Right lobe of liver (tissue), 6 donors: Measurements from ENCODE around the gene YPEL5. TPM values are rescaled to one million over a fixed set of nuclear protein-coding genes. Genes with fewer than 3 reads are reported as not detected.

Source experiments
- ATAC-seq, 4 donors: fragments of 200-7000 bp; cut with Tn5 transposase; one replicate each; pipeline ENCODE4 v1.9.1; 2020; ENCODE audit warnings: mild to moderate bottlenecking in 4 of 4, moderate library complexity in 4 of 4
- DNase-seq, 3 donors: peaks; one replicate each; pipeline ENCODE4 v3.0.0-alpha.2; 2020
- H3K27ac ChIP-seq, 3 donors: fragments of 200-600 bp; one replicate each; pipeline ENCODE4 v1.8.0; 2022
- H3K27me3 ChIP-seq, 2 donors: fragments of 200-600 bp; one replicate each; pipeline ENCODE4 v1.8.0; 2022
- H3K36me3 ChIP-seq, 4 donors: fragments of 200-600 bp; sonication (generic) in 1 of 4; one replicate each; pipeline versions ENCODE4 v1.5.1 to v1.8.0; 2017 to 2022; ENCODE audit warnings: control low read depth in 1 of 4
- H3K4me1 ChIP-seq, 4 donors: fragments of 200-600 bp; sonication (generic) in 1 of 4; one replicate each; pipeline versions ENCODE4 v1.5.1 to v1.8.0; 2017 to 2022; ENCODE audit warnings: control low read depth in 1 of 4
- H3K4me3 ChIP-seq, 3 donors: fragments of 200-600 bp; one replicate each; pipeline ENCODE4 v1.8.0; 2022
- H3K9me3 ChIP-seq, 4 donors: fragments of 200-600 bp; sonication (generic) in 1 of 4; one replicate each; pipeline versions ENCODE4 v1.5.1 to v1.8.0; 2017 to 2022; ENCODE audit warnings: control low read depth in 1 of 4
- CTCF ChIP-seq, 4 donors: fragments of 200-600 bp in 3 of 4; fragments of 450-650 bp in 1 of 4; IDR thresholded peaks; one replicate each; pipeline versions ENCODE4 v1.5.1 to v1.8.0; 2016 to 2022; ENCODE audit warnings: antibody characterized with exemption in 4 of 4, mild to moderate bottlenecking in 2 of 4
- POLR2A ChIP-seq: fragments of 450-650 bp; IDR thresholded peaks from one replicate; pipeline ENCODE4 v1.6.1; 2017; ENCODE audit warnings: antibody characterized with exemption, mild to moderate bottlenecking
- WGBS: methylation state at CpG from one replicate; pipeline ENCODE4 v1.1.6; 2018; ENCODE audit warnings: low coverage, low lambda C conversion rate; ENCODE audit not compliant: insufficient coverage; ENCODE audit errors: missing lambda C conversion rate; 5-methylcytosine and 5-hydroxymethylcytosine counted together
- intact Hi-C, 2 donors: fragments of 100-400 bp; cut with DNase I; formaldehyde crosslinking; loops; one replicate each; pipeline versions ENCODE4 v1.11.2 to v1.14.1; 2022
- total RNA-seq, 6 experiments: library from RNA; depleted of rRNA in 2 of 6; stranded (reverse); fragments of >200 nt in 2 of 6; fragmentation: NEBNext Ultra II Directional in 3 of 6; extraction: Animal tissue kit (Norgen Biotek cat#: 25700) in 3 of 6; gene quantifications; one replicate each; pipeline versions ENCODE4 v1.1.0 to v1.2.4, GENCODE V29; 2016 to 2023
- donor health status: DM: no; HTN: yes; CAD: no.
- donor health status: DM: no; HTN: no; CAD: no.
- donor health status: DM: no; HTN: no; CAD: no.
- donor health status: DM: no; HTN: yes; CAD: no.
- donor health status: DM: no; HTN: yes; CAD: no.

The YPEL5 gene
- total RNA-seq, 6 experiments from 2014 or later = 22.7 to 49.2 (median 39.6) TPM

- H3K27me3 ChIP-seq = no peaks in the 10 kb centered on the region
- TF ChIP-seq POLR2A (no peak), CTCF (IDR thresholded peaks at IDR 0.05) (no peak)
- 80% methylated on average over 1 of the region's 3 CpGs for WGBS
- H3K36me3 ChIP-seq = no peaks in the 10 kb centered on the region
- intact Hi-C loops = no loop called here
- ATAC-seq = no peak
- no peak overlapping the region for H3K4me3 ChIP-seq
- H3K27ac ChIP-seq = no peak overlapping the region
- no peak for DNase-seq
- H3K9me3 ChIP-seq = no peaks in the 10 kb centered on the region
- no peaks in the 10 kb centered on the region for H3K4me1 ChIP-seq
Measured at GRCh38 chr2:30180226-30180625, 33.4 kb downstream of the YPEL5 start.

- DNase-seq = no peak
- intact Hi-C loops = no loop called here
- no peaks in the 10 kb centered on the region for H3K36me3 ChIP-seq
- no peak overlapping the region for H3K4me3 ChIP-seq
- H3K27me3 ChIP-seq = no peaks in the 10 kb centered on the region
- WGBS = 73% methylated on average over 3 of the region's 7 CpGs
- no peak for ATAC-seq
- TF ChIP-seq CTCF (IDR thresholded peaks at IDR 0.05) (no peak), POLR2A (no peak)
- no peak overlapping the region for H3K27ac ChIP-seq
- no peaks in the 10 kb centered on the region for H3K9me3 ChIP-seq
- H3K4me1 ChIP-seq = no peaks in the 10 kb centered on the region
Measured at GRCh38 chr2:30181176-30181575, 34.4 kb downstream of the YPEL5 start.

GRCh38 chr2:30184035-30184434 lies 37.2 kb downstream of the YPEL5 start:
- Histone ChIP-seq H3K27ac (no peak overlapping the region), H3K9me3 (no peaks in the 10 kb centered on the region), H3K27me3 (no peaks in the 10 kb centered on the region), H3K36me3 (no peaks in the 10 kb centered on the region), H3K4me1 (no peaks in the 10 kb centered on the region), H3K4me3 (no peak overlapping the region)
- DNase-seq (no peak), ATAC-seq (no peak)
- 87% methylated on average over 3 of the region's 5 CpGs for WGBS
- TF ChIP-seq CTCF (IDR thresholded peaks at IDR 0.05) = no peak
- no peak for TF ChIP-seq POLR2A
- intact Hi-C loops = no loop called here

- Histone ChIP-seq H3K9me3 (no peaks in the 10 kb centered on the region), H3K27ac (no peak overlapping the region), H3K4me1 (no peaks in the 10 kb centered on the region), H3K4me3 (no peak overlapping the region), H3K27me3 (no peaks in the 10 kb centered on the region), H3K36me3 (no peaks in the 10 kb centered on the region)
- TF ChIP-seq CTCF (IDR thresholded peaks at IDR 0.05) = no peak
- no peak for TF ChIP-seq POLR2A
- intact Hi-C loops = no loop called here
- WGBS = 35% methylated on average over 4 of the region's 4 CpGs
- ATAC-seq = no peak
- no peak for DNase-seq
Measured at GRCh38 chr2:30185178-30185577, 38.4 kb downstream of the YPEL5 start.

- TF ChIP-seq POLR2A = no peak
- no peaks in the 10 kb centered on the region for H3K27me3 ChIP-seq
- no peaks in the 10 kb centered on the region for H3K9me3 ChIP-seq
- no peaks in the 10 kb centered on the region for H3K36me3 ChIP-seq
- intact Hi-C loops = no loop called here
- H3K27ac ChIP-seq = no peak overlapping the region
- DNase-seq = no peak
- 75% methylated on average over 2 of the region's 2 CpGs for WGBS
- H3K4me3 ChIP-seq = no peak overlapping the region
- no peaks in the 10 kb centered on the region for H3K4me1 ChIP-seq
- ATAC-seq = no peak
Measured at GRCh38 chr2:30188292-30188691, 41.5 kb downstream of the YPEL5 start.
